CD1c-positive myeloid dendritic cell (primary cell): ENCODE results near the gene ATG2B.
A peak's percentile ranks its signal among the peaks of the same experiment; 100 is the strongest.
"Not testable (repeated sequence)": the region's sequence is repeated elsewhere in the genome, so short reads cannot be mapped to it uniquely, and the experiment has no call there.

Source experiments
- DNase-seq: peaks from one replicate; pipeline ENCODE4 v3.0.0-alpha.2; 2016; ENCODE audit errors: extremely low spot score

Gene ATG2B

GRCh38 chr14:96252323-96252998 lies 110.7 kb downstream of the ATG2B start:
- no peak for DNase-seq

DNA sequence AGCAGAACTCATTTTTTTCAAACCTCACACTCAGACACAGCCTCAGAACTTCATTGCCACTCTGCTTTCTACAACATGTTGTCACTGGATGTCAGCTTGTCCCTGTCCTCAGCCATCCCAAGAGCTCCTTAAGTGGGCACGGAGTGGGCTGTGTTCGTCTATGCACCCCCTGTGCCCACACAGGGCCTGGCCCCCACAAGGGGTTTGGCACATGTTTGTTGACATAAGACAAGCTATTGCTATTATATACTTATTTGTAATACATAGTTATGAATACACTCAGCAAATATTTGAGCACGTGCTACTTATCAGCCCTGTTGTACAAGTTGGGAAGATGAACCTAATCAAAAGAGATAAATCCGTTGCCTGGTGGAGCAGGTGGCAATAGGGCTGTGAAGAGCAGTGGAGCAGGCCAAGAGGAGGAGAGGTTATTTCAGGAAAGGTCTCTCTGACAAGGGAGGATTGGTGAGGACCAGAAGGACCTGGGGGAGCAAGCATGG lies 111.4 kb downstream of the ATG2B start:
- DNase-seq: no peak

DNA sequence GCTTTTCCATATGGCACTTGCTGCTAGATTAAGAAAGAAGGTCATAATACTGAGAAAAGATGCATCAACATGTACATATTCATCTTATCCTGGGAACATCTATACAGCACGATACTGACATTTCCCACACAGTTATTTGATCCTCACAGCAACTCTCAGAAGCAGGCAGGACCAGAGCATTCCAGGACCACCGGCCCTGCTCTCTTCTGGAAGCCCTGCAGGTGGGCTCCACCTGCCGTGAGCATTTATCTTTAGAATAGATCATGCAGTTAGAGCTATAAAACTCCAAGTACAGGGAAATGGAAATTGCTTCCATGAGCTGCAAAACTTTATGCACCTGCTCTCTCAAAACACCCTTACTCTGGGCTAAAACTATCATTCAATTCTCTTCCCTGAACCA lies 112.7 kb downstream of the ATG2B start:
- no peak for DNase-seq

- peak; percentile 87 for DNase-seq
Observed at GRCh38 chr14:96249029-96249428, 114.1 kb downstream of the ATG2B start.

DNA sequence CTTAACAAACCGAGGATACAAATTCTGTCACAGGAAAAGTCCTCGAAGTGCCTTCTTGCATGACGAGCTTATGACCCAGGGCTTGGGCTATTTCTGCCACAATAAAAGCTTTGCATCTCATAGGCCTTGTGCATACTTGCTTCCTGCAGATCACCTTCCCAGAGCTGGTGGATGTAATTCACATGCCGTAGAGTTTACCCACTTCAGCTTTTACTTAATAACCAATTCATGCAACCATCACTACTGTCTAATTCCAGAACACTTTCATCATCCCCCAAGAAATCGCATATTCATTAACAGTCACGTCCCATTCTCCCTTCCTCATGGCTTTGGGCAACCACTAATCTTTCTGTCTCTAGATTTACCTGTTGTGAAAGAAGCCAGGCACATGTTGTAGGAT lies 116.1 kb downstream of the ATG2B start:
- DNase-seq: no peak

DNA sequence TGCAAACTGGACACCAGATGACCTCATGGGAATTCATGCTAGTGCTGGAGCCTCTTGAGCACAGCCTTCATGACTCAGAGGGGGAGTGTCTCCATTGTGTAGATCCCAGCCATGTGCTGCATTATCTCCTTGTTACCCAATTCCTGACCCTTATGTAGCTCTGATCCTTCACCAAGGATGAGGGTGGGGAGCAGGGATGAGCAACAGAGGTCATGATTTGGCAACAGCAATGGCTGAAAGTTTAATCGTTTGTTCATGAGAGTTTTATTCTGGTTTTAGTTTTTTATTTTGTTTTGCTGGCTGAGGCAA lies 116.6 kb downstream of the ATG2B start:
- DNase-seq: peak; percentile 12

DNA sequence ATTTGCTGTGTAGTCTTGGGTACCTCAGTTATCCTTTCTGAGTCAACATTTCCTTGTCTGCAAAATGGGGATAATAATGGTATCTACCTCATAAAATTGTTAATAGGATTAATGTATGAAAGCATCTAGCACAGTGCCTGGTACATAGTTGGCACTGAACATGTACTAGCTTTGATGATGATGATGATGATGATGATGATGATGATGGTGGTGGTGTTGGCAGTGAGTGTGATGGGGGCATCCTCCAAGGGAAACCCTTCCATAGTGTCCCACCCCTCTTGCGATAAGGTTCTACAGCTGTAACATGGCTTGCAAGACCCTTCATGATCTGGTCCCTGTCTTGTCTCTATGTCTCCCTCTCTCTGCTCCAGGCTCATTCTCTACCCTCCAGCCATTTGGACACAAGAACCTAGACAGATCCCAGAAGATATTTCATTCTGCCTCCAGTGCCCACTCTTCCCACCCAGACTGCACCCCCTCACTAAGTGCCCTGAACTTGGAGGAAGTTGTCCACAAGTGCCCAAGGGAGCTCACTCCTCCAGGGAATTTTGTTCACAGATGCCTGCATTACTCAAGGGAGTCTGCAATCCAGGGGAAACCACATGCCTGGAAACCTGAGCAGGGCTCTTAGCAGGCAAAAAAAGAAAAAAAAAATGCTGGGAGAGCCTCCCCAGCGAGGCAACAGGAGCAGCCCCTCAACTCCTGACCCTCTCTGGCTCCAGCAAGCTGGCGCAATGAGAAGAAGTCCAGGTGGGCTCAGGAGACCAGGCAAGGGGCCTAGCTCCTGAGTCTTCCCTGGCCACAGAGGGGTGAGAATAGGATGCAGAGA lies 117.2 kb downstream of the ATG2B start:
- DNase-seq: no peak

DNA sequence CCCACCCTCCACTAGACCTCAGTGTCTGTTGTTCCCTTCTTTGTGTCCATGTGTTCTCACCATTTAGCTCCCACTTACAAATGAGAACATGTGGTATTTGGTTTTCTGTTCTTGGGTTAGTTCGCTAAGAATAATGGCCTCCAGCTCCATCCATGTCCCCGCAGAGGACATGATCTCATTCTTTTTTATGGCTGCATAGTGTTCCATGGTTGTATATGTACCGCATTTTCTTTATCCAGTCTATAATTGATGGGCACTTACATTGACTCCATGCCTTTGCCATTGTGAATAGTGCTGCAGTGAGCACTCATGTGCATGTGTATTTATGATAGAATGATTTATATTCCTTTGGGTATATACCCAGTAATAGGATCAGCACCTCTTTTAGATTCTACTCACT lies 118.1 kb downstream of the ATG2B start:
- DNase-seq: not testable (repeated sequence)

- DNase-seq: no peak
Observed at GRCh38 chr14:96243785-96244184, 119.4 kb downstream of the ATG2B start.

GRCh38 chr14:96242126-96242525 lies 121.0 kb downstream of the ATG2B start:
- no peak for DNase-seq

DNA sequence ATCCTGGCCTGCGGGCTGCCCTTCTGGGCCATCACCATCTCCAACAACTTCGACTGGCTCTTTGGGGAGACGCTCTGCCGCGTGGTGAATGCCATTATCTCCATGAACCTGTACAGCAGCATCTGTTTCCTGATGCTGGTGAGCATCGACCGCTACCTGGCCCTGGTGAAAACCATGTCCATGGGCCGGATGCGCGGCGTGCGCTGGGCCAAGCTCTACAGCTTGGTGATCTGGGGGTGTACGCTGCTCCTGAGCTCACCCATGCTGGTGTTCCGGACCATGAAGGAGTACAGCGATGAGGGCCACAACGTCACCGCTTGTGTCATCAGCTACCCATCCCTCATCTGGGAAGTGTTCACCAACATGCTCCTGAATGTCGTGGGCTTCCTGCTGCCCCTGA lies 122.5 kb downstream of the ATG2B start:
- DNase-seq: no peak

- DNase-seq: no peak
Observed at GRCh38 chr14:96239711-96240141, 123.4 kb downstream of the ATG2B start.

GRCh38 chr14:96238676-96239265 lies 124.4 kb downstream of the ATG2B start:
- DNase-seq: no peak

- no peak for DNase-seq
Observed at GRCh38 chr14:96237641-96238040, 125.5 kb downstream of the ATG2B start.

GRCh38 chr14:96235426-96235825 lies 127.7 kb downstream of the ATG2B start:
- DNase-seq: no peak

DNA sequence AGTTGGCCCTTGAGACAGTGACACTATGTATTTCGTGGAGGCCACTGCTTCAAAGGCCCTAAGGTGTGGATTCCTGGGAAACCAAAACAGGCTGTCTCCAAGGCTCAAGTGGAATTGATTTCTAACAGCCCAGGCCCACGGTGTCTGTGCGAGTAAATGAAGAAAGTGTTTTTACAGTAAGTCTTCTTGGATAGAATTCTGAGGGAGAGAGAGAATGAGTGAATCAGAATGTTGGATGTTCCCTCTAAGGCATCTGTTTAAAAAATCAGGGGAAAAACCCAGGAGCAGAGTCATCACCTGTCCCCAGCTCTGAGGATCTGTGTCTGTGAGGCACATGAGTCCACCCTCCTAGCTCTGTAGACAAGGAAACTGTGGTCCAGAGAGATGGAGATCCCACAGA lies 129.5 kb downstream of the ATG2B start:
- DNase-seq: no peak

GRCh38 chr14:96232506-96232905 lies 130.6 kb downstream of the ATG2B start:
- no peak for DNase-seq

DNA sequence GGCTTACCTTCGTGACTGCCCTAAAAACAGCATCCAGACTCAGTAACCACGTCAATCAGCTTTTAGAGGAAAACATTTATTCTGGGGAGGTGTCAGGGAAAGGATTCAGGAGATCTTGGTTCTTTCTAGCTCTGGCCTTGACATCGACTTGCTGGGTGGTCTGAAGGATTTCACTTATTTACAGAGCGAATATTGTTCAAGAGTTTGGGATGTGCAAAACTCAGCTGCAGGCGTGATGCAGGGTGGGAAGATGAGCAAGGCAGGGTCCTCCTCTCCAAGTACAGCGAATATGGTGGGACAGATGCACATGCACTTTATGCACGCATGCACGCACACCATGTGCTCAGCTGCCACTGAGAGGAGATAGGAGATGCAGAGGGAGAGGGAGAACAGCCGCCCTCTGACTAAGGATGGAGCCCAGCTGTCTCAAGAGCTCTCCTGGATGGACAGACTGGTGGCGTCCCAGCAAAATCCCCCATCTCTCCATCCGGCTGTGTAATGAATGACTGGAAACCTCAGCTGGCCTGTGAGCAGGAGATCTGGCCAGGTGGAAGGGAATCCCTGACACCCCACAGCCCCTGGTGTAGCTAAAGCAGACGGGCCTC lies 131.5 kb downstream of the ATG2B start:
- no peak for DNase-seq

- DNase-seq: no peak
Observed at GRCh38 chr14:96231056-96231455, 132.1 kb downstream of the ATG2B start.

DNA sequence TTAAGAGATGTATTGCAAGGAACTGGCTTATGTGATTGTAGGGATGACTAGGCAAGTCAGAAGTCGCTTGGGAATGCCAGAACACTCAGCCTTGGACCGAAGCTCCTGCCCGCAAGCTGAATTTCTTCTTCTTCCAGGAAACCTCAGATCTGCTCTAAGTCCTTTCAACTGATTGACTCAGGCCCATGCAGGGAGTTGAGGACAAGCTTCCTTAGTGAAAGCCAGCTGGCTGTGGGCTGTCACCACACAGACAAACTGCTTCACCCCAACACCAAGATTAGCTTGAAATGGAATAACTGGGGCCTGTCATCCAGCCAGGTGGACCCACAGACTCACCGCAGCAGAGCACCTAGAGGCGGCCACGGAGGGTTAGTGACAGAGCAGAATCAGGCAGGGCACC lies 133.8 kb downstream of the ATG2B start:
- no peak for DNase-seq
